ENCODE measurements around the gene RAF1.

DNA sequence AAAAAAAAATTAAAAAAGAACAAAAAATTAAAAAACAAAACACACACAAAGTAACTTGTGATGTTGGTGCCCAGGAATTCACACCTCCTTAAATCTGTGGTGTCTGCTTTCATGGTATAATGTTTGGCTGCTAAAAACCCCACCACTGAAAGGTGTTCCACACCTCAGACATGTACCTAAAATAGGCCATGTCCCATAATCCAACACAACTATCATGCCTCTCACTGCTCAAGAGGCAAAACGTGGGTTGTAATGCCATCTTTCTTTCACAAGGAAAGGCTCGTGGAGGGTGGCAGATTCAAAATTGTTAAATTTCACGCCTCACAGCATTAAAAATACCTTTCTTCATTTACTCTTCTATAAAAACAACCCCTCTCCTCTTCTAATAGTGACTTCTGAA is 77.5 kb downstream of the RAF1 start:
- TF ChIP-seq POLR2A (IDR thresholded peaks at IDR 0.05) = no peak
- TF ChIP-seq, protein P1, sequence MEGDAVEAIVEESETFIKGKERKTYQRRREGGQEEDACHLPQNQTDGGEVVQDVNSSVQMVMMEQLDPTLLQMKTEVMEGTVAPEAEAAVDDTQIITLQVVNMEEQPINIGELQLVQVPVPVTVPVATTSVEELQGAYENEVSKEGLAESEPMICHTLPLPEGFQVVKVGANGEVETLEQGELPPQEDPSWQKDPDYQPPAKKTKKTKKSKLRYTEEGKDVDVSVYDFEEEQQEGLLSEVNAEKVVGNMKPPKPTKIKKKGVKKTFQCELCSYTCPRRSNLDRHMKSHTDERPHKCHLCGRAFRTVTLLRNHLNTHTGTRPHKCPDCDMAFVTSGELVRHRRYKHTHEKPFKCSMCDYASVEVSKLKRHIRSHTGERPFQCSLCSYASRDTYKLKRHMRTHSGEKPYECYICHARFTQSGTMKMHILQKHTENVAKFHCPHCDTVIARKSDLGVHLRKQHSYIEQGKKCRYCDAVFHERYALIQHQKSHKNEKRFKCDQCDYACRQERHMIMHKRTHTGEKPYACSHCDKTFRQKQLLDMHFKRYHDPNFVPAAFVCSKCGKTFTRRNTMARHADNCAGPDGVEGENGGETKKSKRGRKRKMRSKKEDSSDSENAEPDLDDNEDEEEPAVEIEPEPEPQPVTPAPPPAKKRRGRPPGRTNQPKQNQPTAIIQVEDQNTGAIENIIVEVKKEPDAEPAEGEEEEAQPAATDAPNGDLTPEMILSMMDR (IDR thresholded peaks at IDR 0.05) = no peak
